Measurements from ENCODE around the gene YWHAE. TPM values are rescaled to one million over a fixed set of nuclear protein-coding genes. Genes with fewer than 3 reads are reported as not detected.
"Not testable (repeated sequence)": the region's sequence is repeated elsewhere in the genome, so short reads cannot be mapped to it uniquely, and the experiment has no call there.

YWHAE gene
- polyA plus RNA-seq, 1 donor = 1,129 TPM

DNA sequence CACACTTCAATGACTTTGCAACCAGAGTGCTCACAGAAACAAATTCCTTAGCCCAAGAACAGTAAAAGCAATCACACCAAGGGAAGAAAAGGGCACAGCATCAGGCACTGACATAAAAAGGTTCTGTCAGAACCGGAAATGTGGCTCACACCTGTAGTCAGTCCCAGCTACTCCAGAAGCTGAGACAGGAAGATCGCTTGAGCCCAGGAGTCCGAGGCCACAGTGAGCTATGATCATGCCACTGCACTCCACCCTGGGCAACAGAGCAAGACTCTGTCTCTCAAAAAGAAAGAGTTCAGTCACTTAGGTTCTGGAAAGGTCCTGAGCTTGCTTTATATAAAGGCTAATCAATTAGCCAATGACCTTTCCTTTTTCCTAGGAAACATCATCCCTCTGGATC is 22.7 kb downstream of the YWHAE start:
- DNase-seq = no peak

DNA sequence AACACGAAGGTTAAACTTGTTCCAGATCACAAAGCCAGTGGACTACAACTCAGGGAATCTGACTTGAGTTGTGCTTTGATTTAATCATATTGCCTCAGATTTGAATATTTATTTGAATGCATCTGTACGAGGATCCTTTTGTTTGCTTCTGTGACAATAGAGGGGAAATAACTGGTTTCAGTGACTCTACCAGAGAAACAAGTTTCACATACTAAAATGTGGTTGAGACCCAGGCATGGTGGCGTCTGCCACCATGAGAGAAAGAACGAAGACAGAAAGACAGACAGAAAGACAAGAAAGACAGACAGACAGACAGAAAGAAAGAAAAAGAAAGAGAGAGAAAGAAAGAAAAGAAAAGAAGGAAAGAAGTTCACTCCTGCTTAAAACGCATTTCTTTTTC is 24.0 kb downstream of the YWHAE start:
- DNase-seq = no peak

DNA sequence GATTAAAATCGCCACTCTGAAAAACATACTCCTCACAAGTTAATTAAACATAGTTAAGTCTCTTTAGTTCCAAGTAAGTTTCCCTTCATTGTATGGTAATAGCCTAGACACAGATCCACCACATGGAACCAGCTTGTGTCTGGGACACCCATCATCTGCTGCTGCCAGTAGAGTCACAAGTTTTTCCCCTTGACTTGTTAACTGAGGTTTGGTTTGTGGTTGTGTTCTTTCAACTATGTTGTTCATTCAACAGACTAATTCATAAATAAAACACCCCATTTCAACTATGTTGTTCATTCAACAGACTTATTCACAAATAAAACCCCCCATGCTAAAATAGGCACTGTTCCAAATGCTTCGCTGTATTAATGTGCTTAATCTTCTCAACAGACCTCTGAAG is 24.4 kb downstream of the YWHAE start:
- no peak for DNase-seq

DNA sequence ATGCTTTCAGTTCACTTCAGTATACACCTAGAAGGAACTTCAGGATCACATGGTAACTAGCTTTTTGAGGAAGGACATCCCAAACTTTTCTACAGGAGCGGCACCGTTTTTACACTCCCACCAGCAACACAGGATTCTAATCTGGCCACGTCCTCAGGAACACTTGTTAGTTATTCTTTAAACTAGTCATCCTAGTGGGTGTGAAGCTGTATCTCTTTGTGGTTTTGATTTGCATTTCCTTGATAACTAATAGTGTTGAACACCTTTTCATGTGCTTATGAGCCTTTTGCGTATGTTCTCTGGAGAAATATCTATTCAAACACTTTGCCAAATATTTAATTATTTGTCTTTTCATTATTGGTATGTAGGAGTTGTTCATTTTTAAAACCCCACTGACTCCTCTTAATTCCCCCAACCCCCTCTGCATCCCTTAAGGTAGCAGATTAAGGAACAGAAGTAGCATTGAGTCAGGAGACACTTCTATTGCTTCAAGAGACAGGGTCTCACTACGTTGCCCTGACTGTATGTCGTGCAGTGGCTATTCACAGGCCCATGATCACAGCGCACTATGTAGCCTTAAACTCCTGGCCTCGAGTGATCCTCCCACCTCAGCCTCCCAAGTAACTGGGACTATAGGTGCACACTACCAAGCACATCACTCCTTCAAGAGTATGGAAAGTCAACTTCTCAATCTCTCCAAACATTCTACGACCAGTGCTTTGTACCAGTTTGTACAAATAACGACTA is 25.4 kb downstream of the YWHAE start:
- DNase-seq = no peak

DNA sequence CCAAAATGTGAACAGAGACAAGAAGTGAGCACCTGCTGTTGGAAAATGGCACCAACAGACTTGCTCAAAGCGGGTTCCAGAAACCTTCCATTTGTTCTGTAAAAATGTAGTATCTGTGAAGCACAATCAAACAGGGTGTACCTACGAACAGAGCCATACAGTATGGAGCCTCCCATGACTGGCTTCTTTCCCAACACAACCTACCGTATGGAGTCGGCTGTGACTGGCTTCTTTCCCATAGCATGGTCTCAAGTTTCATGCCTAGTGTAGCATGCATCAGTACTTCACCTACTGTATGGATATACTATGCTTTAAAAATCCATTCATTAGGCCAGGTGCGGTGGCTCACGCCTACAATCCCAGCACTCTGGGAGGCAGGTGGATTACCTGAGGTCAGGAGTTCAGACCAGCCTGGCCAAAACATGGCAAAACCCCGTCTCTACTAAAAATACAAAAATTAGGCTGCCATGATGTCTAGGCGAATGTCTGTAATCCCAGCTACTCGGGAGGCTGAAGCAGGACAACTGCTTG is 26.2 kb downstream of the YWHAE start:
- no peak for DNase-seq

DNA sequence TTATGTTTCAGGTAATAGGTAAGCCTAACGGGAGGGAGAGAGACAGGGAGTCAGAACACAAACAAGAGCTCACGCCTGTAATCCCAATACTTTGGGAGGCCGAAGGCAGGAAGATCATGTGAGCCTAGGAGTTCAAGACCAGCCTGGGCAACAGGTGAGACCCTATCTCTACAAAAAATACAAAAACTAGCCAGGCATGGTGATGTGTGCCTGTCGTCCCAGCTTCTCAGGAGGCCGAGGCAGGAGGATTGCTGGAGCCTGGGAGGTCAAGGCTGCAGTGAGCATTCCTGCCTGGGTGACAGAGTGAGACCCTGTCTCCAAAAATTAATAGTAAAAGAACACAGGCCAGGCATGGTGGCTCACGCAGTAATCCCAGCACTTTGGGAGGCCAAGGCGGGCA is 27.4 kb downstream of the YWHAE start:
- no peak for DNase-seq

DNA sequence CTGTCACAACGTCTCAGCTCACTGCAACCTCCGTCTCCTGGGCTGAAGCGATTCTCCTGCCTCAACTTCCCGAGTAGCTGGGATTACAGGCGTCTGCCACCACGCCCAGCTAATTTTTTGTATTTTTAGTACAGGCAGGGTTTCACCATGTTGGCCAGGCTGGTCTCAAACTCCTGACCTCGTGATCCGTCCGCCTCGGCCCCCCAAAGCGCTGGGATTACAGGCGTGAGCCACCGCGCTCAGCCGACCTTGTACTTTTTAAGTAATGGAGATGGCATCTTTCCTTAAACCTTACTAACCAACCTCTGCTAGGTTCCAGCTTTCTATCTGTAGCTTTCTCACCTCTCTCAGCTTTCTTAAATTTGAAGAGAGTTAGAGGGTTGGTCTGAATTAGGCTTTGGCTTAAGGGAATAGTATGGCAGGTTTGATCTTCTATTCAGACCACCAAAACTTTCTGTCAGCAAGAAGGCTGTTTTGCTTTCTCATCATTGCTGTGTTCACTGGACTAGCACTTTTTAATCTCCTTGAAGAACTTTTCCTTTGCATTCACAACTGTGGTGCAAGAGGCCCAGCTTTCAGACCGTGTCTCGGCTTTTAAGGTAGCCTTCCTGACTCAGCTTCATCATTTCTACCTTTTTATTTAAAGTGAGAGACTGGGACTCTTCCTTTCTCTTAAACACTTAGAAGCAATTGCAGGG is 28.0 kb downstream of the YWHAE start:
- DNase-seq = no peak

DNA sequence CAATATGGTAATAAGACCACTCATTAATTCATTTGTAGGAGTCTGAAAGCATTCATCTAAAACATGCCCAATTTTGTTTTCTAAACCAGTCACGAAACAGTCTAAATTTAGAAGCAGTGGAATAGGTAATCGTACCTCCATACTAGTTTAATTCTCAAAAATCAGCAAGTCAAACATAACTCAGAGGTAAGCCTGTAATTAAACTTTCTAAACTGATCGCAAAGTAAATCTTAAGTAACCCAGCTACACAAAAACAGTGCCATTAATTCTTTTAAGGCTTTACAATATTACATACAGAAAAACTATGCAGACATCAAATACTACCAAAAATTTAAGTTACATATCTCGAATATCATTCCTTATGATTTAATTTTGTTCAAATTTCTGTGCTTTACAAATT is 31.4 kb downstream of the YWHAE start:
- no peak for DNase-seq

DNA sequence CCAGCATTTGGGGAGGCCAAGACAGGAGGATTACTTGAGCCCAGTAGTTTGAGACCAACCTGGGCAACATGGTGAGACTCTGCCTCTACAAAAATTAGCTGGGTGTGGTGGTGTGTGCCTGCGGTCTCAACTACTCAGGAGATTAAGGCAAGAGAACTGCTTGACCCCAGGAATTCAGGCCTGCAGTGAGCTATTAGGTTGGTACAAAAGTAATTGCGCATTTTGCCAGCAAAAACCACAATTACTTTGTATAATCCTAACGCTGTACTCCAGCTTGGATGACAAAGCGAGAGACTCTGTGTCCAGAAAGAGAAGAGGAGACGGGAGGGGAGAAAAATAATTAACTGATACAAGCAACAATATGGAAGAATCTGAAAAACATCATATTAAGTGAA is 32.7 kb downstream of the YWHAE start:
- DNase-seq = no peak

DNA sequence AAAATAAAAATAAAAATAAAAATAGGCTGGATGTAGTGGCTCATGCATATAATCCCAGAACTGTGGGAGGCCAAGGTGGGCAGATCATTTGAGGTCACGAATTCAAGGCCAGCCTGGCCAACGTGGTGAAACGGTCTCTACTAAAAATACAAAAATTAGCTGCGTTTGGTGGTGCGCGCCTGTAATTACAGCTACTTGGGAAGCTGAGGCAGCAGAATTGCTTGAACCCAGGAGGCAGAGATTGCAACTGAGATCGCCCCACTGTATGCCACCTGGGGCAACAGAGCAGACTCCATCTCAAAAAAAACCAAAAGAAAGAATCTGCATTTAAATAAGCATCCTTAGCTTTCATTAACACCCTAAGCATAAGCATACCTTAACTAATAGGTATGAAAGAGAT is 33.8 kb downstream of the YWHAE start:
- DNase-seq = no peak

DNA sequence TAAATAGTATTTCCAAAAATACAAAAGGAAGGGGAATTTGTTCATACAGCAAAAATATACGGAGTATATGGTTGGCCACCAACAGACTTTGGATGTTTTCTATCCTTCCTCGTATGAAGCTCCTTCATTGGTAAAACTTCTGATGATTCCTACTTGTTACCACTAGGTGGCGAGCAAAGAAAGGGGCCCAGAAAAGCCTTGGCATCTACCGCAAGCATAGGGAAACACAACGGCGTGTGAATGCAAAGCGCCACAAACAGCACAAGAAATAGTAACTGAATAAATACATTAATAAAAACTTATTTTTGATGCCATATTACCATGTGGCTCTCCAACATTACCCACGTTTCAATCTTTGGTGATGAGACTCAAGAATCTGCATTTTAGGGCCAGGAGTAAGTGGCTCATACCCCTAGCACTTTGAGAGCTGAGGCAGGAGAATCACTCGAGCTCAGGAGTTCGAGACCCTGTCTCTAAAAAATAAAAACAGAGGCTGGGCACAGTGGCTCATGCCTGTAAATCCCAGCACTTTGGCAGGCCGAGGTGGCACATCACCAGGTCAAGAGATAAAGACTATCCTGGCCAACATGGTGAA is 34.5 kb downstream of the YWHAE start:
- DNase-seq = peak; percentile 74

DNA sequence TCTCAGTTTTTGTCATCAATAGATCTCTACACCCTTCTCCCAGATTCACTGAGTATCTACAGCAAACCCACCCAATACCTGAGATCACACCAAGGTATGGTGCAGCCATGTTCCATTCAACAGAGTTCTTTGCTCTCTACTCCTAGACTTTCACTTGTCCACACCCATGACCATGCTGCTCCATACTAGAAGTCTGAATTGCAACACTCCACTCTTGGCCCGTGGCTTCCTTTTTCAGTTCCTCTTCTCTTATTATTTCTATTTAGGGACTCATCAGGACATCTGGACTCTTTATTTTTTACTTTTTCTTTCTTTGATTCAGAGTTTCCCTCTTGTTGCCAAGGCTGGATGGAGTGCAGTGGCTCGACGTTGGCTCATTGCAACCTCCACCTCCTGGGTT is 37.1 kb downstream of the YWHAE start:
- no peak for DNase-seq

DNA sequence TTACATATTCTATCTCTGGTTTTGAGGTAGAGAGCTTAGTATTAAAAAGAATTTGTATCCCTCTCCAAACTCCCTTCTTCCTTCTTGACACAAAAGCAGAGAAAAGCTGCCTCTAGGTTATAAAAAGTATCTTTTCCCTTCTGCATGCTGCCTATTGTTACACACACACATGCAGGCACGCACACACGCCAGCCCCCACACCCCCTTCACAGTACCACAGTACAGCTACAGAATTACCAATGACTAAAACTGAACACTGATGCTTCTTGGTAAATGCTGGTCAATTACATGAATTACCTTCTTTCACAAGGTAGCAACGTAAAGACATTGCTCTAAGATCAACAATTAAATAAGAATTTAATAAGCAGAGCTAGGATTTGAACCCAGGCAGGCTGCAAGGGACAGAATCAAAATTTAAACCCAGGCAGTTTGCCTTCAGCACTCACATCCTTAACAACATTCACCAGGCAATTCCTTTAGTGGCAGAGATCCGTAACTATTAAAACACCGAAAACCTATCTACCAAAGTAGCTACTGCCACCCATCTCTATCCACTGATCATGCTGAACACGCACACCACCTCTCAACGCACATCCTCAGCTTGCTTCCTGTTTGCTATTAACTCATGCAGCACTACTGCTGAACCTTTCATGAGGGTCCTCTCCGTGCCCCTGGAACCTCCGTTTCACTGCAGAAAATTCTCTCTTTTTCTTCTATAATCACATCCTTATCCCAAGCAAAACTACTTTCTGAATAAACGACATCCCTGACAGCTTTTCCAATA is 37.8 kb downstream of the YWHAE start:
- DNase-seq = no peak

DNA sequence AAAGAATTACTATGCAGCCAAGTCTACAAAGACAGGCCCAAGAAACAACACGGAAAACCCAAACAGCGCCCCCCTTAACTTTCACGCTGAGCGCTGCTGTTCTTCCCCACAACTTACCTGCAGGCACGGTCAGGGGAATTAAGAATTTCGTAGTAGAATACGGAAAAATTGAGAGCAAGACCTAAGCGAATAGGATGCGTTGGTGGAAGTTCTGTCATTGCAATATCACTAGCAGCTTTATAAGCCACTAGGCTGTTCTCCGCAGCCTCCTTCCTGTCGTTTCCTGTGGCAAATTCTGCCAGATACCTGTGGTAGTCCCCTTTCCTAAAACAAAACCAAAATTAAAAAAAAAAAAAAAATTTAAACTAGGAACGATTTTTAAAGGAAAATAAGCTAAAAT is 39.0 kb downstream of the YWHAE start:
- DNase-seq = no peak

DNA sequence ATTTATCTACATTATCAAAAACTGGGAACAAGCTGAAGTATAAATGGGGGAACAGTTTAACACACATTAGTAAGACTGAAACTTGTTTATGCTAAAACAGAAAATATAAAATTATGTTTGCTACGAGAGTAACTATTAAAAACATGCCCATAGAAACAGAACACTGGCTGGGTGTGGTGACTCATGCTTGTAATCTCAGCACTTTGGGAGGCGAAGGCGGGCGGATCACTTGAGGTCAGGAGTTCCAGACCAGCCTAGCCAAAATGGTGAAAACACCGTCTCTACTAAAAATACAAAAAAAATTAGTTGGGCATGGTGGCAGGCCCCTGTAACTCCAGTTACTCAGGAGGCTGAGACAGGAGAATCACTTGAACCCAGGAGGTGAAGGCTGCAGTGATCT is 39.7 kb downstream of the YWHAE start:
- DNase-seq = not testable (repeated sequence)

DNA sequence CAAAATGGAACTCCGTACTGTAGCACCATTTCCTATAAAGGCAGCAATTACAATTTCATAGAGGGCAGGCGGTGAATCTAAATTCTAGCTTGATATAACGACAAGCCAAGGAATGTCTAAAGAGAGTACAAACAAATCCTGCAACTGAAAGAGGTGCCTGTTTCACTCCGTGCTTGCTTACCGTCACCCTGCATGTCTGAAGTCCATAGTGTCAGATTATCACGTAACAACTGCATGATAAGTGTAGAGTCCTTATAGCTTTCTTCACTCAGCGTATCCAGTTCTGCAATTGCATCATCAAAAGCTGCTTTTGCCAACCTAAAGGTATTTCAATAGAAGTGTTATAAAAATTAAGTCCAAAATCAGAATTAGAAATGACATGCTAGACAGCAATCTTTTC is 46.0 kb downstream of the YWHAE start:
- DNase-seq = no peak

DNA sequence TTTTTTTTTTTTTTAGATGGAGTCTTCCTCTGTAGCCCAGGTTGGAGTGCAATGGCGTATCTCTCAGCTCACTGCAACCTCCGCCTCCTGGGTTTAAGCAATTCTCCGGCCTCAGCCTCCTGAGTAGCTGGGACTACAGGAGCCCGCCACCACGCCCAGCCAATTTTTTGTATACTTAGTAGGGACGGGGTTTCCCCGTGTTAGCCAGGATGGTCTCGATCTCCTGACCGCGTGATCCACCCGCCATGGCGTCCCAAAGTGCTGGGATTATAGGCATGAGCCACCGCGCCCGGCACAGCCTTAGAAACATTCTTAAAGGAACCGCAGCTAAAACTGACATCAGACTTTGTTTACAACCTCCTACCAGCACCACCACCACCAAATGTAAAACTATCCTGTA is 47.5 kb downstream of the YWHAE start:
- DNase-seq = not testable (repeated sequence)

DNA sequence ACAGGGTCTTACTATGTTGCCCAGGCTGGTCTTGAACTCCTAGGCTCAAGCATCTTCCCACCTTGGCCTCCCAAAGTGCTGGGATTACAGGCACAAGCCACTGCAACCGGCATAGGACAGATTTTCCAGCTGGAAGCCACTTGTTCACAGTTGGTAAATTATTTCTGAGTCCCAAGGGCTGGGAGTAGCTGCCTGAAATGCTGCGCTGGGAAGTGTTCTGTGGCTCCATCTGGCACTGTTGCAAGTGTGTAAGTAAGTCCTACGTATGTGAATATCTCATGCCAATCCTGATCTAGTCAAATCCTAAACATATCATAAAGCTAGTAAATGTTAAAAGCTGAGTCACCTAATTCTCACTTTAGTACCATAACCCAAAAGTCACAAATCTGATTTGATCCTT is 48.1 kb downstream of the YWHAE start:
- no peak for DNase-seq

DNA sequence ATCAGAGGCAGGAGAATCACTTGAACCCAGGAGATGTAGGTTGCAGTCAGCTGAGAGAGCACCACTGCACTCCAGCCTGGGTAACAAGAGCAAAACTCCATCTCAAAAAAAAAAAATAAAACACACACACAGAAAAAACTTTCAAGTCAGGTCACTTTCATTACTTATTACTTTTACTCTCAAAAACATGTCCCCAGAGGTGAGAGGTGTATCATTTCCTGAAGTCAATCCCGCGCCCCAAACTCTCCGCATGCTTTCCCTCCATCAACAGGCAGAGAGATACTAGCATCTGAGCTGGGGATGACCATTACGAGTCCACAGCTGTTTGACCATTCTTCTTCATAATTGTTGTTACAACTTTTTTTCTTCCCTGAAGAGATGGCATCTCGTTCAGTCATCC is 48.7 kb downstream of the YWHAE start:
- no peak for DNase-seq

DNA sequence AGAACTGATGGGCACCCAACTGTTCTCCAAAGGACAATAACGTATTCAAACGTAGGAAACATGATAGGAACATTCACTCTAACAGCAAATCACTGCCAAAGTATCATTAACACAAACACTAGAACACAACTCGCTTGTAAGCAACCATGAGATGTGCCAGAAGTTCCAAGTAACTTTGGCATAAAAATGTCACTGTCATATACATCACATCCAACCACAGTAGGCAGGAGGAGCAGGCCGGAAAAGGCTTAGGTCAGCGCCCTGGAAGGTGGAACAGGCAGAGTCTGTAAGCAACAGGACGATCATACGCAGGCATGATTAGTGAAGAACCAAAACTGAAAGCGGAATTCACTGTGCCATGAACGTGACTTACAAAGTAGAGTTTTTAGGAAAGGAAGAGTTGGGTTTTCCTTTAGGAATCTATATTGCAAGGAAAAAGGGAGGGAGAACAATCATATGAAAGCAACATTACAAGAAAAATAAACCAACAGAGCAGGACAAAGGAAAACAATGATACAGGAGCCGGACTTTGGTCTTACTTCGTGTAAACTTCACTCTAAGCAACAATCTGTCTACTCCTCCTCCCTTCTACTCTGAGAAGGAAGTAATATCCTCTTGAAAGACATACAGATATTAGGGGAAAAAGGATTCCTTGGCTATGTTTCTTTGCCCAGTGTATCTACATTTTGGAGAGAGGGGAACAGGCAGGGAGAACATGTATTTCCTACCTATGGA is 52.3 kb downstream of the YWHAE start:
- DNase-seq = peak; percentile 10

DNA sequence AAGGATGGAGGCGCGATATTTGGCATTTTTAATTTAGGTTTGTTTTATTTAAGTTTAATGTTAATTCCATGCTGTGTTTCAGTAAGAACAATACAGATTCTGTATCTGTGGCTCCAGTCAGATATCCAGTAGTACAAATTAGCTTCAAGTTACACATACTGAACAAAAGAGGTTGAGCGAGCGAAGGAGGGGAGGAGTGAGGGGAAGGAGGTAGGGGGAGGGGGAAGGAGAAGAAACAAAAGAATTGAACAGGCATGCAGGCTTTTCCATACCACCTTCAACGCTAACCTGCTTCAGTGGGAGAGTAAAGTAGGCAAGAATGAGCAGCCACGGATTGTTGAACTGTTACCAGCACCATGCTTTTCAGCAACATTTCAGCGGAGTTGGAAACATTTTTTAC is 55.5 kb downstream of the YWHAE start:
- no peak for DNase-seq

DNA sequence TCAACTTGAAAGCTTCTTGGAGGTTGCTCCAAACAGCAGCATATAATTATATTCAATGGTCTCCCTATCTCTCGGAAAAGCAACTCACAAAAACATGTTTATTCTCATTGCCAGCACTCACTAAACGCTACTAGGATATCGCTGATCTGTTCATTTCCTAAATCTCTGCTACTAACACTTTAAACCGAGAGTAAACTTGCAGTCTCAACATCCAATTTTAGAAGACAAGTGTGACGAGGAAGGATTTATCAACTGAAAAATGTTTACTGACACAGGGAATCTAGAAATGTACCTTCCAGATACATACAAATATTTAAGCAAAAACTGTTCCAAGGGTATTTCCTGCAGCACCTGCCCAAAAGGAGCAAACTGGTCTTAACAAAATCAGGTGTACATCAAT is 56.5 kb downstream of the YWHAE start:
- no peak for DNase-seq

Measured in left kidney (tissue), 2 donors.